Muscle of leg (tissue), 11 donors: ENCODE results near the gene SLC4A5. TPM values are rescaled to one million over a fixed set of nuclear protein-coding genes. Genes with fewer than 3 reads are reported as not detected.
"Not testable (repeated sequence)": the region's sequence is repeated elsewhere in the genome, so short reads cannot be mapped to it uniquely, and the experiment has no call there.

Experiments used
- DNase-seq: peaks from one replicate; pipeline ENCODE4 v3.0.0; 2013
- H3K27ac ChIP-seq: one replicate; pipeline ENCODE4 v1.5.1; 2013; ENCODE audit warnings: mild to moderate bottlenecking, low read length, control low read depth
- H3K27me3 ChIP-seq: one replicate; pipeline ENCODE4 v1.6.1; 2013; ENCODE audit warnings: low read length; ENCODE audit not compliant: control insufficient read depth, insufficient read depth
- H3K36me3 ChIP-seq: one replicate; pipeline ENCODE4 v1.6.1; 2013; ENCODE audit warnings: low read length; ENCODE audit not compliant: control insufficient read depth, insufficient read depth
- H3K4me1 ChIP-seq: one replicate; pipeline ENCODE4 v1.6.1; 2013; ENCODE audit warnings: low read length; ENCODE audit not compliant: control insufficient read depth, insufficient read depth
- H3K4me3 ChIP-seq: one replicate; pipeline ENCODE4 v1.5.1; 2013; ENCODE audit warnings: low read length, control low read depth
- H3K9me3 ChIP-seq: replicated peaks from 2 replicates; pipeline ENCODE4 v1.6.1; 2013; ENCODE audit warnings: low read depth, low read length; ENCODE audit not compliant: control insufficient read depth
- WGBS: methylation state at CpG from one replicate; pipeline ENCODE4 v1.1.5; 2013; ENCODE audit warnings: missing lambda C conversion rate; ENCODE audit not compliant: insufficient coverage; 5-methylcytosine and 5-hydroxymethylcytosine counted together
- polyA plus RNA-seq, 8 donors: library from polyadenylated mRNA; unstranded; fragments of 120-200 nt; gene quantifications; one replicate each; pipeline versions ENCODE4 v1.2.1 to v1.2.3, GENCODE V29; 2013; ENCODE audit warnings: inconsistent platforms in 1 of 8, low replicate concordance in 1 of 8; ENCODE audit not compliant: insufficient read length in 8 of 8, insufficient read depth in 1 of 8
- total RNA-seq: library from RNA; stranded (reverse); fragments of 120-200 nt; gene quantifications from one replicate; pipeline ENCODE4 v1.2.4, GENCODE V29; 2013

The SLC4A5 gene
- total and polyA plus RNA-seq, 9 donors, result 1.2 to 2.2 (median 1.6) TPM

DNA sequence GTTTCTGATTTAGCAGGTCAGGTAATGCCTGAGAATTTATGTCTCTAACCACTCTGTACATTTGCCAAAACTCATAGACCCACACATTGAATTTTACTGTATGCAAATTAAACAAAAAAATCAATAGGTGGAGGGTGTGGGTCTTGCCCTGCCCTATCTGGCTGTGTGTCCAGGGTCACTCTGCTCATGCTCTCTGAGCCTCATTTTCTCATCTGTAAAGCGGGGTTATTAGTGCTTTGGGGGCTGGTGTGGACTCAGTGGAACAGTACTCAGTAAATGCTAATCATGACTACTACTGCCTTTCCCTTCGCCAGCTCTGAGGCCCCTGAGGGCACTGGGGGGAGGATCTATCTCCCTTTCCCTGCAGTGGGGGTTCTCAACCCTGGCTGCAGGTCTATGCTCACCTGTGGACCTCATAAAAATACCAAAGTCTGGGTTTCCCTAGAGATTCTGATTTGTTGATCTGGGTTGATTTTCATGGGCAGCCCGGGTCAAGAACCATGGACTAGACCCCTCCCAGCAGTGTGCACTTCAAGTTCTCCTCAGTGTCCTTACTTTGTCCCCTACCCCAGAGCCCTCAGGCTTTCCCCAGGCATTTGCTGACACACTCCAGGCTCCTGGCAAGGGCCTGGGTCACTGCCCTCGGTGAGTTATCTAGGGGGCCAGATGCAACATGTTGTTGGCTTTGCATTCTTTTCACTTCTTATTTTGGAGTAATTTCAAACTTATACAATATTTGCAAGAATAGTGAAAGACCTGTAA lies 117.3 kb downstream of the SLC4A5 start:
- no peak for DNase-seq
- H3K27ac ChIP-seq, result no peak overlapping the region
- 60% methylated on average over 1 of the region's 4 CpGs for WGBS
- no peak overlapping the region for H3K4me3 ChIP-seq
- no peaks in the 10 kb centered on the region for H3K9me3 ChIP-seq
- peaks cover 19% of the 10 kb centered on the region for H3K4me1 ChIP-seq
- H3K36me3 ChIP-seq, result peaks cover 2% of the 10 kb centered on the region
- no peaks in the 10 kb centered on the region for H3K27me3 ChIP-seq

DNA sequence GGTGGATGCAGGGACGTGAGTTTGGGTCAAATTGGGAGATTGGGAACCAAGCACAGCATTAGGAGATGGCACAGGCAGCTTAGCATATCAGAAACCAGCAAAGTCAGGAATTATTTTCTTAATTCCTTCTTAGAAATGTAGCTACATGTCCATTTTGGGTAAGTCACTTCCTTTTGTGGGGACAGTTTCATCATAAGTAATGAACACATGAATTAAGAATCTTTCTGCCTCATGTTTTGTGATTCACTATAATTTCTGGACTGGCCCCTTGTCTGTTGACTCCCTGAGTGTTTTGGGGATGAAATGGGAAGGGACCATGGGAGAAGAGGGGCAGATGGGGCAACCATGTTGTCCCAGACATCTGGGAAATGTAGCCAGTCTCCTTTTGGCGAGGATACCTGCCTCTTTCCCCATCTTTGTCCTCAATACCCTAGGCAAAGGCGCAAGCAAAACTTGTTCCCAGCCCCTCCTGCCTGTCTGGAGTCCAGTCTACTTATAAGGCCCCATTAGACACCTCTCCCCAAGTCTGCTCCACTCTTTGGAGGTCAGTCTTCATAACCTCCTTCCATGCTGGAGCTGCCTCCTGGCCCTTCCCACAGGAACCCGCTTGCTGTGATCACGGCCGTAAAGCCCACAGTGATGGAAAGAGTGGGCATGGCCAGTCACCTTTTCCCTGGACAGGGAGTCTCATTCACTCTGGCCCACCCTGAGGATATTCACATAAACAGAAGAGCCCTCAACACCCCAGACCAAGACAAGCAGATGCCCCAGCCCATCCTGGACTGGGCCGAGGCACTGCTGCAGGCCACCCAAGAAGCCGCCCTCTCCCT lies 119.1 kb downstream of the SLC4A5 start:
- Histone ChIP-seq H3K4me1 (peaks cover 19% of the 10 kb centered on the region), H3K4me3 (no peak overlapping the region), H3K9me3 (no peaks in the 10 kb centered on the region), H3K27me3 (no peaks in the 10 kb centered on the region), H3K36me3 (peaks cover 2% of the 10 kb centered on the region), H3K27ac (no peak overlapping the region)
- WGBS, result 88% methylated on average over 4 of the region's 8 CpGs
- no peak for DNase-seq

DNA sequence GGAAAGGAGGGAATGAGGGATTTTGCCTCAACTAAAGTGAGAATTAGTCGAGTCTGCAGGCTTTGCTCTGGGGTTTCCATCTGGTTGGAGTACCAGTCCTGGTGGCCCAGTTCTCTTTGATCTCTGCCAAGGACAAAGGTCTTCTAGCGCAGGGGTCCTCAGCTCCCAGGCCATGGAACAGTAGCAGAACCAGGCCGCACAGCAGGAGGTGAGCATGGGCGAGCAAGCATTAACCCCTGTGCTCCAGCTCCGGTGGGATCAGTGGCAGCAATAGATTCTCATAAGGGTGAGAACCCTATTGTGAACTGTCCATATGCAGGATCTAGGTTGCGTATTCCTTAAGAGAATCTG lies 120.9 kb downstream of the SLC4A5 start:
- no peak for DNase-seq
- H3K4me3 ChIP-seq, result no peak overlapping the region
- H3K4me1 ChIP-seq, result peaks cover 16% of the 10 kb centered on the region
- whole genome bisulfite sequencing, result 84% methylated on average over 5 of the region's 6 CpGs
- no peak overlapping the region for H3K27ac ChIP-seq
- peaks cover 2% of the 10 kb centered on the region for H3K36me3 ChIP-seq
- H3K9me3 ChIP-seq, result no peaks in the 10 kb centered on the region
- no peaks in the 10 kb centered on the region for H3K27me3 ChIP-seq

DNA sequence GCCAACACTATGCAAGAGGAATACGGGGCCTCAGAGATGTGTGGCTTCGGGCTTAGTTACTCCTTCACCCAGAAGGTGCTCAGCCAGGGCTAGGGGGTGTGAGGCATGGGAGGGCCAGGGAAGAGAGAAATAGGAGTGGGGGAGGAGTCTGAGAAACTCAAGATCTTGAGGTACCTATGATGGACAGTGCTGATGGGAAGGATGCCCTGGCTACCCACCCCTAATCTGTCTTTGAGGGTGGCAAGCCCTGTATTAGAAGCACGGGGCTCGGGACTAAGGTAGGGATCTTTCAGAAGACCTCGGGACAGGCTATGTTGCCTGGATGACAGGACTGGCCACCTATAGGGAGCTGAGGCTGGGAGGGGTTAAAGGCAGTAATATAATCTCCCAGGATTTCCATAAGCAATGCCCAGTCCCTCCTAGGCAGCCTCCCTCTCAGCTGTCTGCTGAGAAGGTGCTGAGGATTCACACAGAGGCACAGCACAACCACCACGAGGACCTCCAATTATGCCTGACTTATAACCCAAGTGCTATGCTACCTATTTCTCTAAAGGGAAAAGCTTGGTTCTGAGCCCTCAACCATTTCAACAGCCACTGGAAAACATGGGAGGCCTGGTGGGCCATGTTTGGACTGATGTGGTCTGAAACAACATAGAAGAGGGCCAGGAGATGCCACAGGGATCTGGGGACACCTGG lies 121.5 kb downstream of the SLC4A5 start:
- no peak overlapping the region for H3K4me3 ChIP-seq
- peaks cover 12% of the 10 kb centered on the region for H3K4me1 ChIP-seq
- H3K36me3 ChIP-seq, result peaks cover 2% of the 10 kb centered on the region
- no peak overlapping the region for H3K27ac ChIP-seq
- no peaks in the 10 kb centered on the region for H3K9me3 ChIP-seq
- H3K27me3 ChIP-seq, result no peaks in the 10 kb centered on the region
- DNase-seq, result no peak
- WGBS, result 80% methylated on average over 1 of the region's 6 CpGs

DNA sequence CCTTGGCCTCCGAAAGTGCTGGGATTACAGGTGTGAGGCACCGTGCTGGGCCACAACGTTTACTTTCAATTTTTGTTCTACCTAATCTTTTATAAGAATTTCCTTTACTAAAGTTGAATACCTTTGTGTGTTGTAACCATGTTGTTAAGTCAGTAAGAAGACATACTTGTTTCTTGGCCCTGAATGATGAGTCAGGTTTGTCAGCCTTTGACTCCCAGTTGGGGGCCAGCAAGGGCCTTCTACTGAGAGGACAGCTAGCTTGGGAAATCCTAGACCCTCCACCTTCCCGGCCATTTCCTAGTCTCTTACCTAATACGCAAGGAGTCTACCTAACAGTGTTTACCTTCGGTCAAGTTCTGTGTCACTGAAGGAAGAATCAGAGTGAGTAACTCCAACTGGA lies 122.1 kb downstream of the SLC4A5 start:
- Histone ChIP-seq H3K4me3 (no peak overlapping the region), H3K9me3 (no peaks in the 10 kb centered on the region), H3K36me3 (peaks cover 2% of the 10 kb centered on the region), H3K27ac (no peak overlapping the region), H3K4me1 (peaks cover 6% of the 10 kb centered on the region), H3K27me3 (no peaks in the 10 kb centered on the region)
- 100% methylated on average over 2 of the region's 6 CpGs for WGBS
- DNase-seq, result no peak

DNA sequence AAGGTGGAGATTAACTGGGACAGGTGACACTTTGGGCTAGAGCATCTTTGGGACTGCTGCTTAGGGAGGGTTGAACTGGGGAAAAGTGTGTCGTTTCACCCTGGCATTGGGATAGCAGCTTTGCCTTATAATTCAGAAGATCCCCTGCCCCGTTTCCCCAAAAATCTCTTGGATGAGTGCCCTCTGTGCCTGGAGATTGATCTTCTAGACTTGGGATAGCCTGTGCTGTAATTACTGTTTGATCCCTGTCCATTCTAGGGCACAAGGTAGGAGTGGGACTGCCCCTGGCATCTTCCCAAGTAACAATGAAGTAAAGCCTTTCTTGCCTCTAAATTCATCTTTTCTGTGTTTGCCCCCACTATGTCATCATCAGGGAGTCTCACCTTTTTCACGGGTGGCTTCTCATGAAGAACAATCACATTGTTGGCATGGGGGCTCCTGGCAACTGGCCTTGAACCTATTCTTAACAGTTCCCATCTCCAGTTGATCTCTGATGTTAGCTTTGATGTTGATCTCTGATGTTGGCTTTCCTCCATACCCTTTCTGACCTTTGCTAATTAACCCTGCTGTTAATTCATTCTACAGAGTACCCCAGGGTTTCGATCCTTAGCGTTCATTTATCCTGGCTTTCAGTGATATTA lies 123.2 kb downstream of the SLC4A5 start:
- DNase-seq, result no peak
- H3K36me3 ChIP-seq, result peaks cover 5% of the 10 kb centered on the region

DNA sequence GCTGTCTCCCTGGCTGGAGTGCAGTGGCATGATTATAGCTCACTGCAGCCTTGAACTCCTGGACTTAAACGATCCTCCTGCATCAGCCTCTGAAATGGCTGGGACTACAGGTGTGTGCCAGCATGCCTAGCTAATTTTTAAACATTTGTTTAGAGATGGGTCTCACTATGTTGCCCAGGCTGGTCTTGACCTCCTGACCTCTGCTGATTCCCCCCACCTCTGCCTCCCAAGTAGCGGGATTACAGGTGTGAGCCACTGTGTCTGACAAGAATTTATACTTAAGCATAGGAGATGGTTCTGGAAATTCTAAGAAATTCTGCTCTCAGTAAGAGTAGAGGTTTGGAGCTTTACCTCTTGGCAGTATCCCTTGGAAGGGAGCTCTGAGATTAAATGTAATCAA lies 126.6 kb downstream of the SLC4A5 start:
- H3K36me3 ChIP-seq, result peaks cover 12% of the 10 kb centered on the region
- H3K4me3 ChIP-seq, result no peak overlapping the region
- no peaks in the 10 kb centered on the region for H3K4me1 ChIP-seq
- WGBS, result 88% methylated on average over 1 of the region's 2 CpGs
- no peak overlapping the region for H3K27ac ChIP-seq
- no peaks in the 10 kb centered on the region for H3K9me3 ChIP-seq
- no peak for DNase-seq
- H3K27me3 ChIP-seq, result no peaks in the 10 kb centered on the region

More for the DNA sequence above, 123.2 kb downstream of the SLC4A5 start:
- Histone ChIP-seq H3K4me1 (peaks cover 2% of the 10 kb centered on the region), H3K4me3 (no peak overlapping the region), H3K27me3 (no peaks in the 10 kb centered on the region), H3K9me3 (no peaks in the 10 kb centered on the region), H3K27ac (no peak overlapping the region)
- WGBS, result 92% methylated on average over 2 of the region's 5 CpGs

DNA sequence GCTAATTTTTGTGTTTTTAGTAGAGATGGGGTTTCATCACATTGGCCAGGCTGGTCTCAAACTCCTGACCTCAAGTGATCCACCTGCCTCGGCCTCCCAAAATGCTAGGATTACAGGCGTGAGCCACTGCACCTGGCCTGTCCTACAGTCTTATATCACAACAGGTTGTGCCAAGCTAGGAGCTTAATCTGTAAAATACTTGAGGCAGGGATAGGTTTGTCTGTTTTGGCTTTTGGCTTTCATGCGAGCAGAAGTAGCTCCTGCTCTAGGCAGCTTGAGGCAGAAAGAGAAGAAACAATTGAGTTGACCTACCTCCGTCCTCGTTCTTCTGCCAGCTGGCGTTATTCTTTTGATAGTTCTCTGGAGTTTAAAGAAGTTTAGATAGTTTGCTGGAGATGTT lies 127.4 kb downstream of the SLC4A5 start:
- H3K4me3 ChIP-seq, DNase-seq, H3K27ac ChIP-seq, H3K27me3 ChIP-seq, H3K4me1 ChIP-seq, H3K9me3 ChIP-seq: not testable (repeated sequence)
- H3K36me3 ChIP-seq, result peaks cover 17% of the 10 kb centered on the region
- 65% methylated on average over 3 of the region's 6 CpGs for WGBS

DNA sequence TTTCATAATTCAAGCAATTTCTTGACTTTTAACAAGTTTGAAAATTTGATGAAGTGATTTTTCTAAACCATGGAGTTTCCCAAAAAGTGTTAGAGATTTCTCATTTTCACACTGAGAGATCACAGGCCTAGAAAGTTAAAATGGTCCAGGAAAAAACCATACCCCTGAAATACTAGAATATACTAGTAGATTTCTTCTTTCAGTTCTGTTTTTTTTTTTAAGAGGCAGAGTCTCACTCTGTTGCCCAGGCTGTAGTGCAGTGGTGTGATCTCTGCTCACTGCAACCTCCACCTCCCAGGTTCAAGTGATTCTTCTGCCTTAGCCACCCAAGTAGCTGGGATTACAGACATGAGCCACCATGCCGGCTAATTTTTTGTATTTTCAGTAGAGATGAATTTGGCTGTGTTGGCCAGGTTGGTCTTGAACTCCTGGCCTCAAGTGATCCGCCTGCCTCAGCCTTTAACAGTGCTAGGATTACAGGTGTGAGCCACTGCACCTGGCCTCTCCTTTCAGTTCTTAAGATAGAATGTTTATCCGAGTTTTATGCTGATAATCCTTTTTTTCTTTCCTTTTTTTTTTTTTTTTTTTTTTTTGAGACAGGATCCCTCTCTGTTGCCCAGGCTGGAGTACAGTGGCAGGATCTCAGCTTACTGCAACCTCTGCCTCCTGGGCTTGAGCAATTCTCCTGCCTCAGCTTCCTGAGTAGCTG lies 130.4 kb downstream of the SLC4A5 start:
- Histone ChIP-seq H3K4me3 (no peak overlapping the region), H3K27ac (no peak overlapping the region), H3K4me1 (no peaks in the 10 kb centered on the region), H3K9me3 (no peaks in the 10 kb centered on the region), H3K27me3 (no peaks in the 10 kb centered on the region), H3K36me3 (peaks cover 27% of the 10 kb centered on the region)
- no peak for DNase-seq
- WGBS, result no CpG with 5 or more reads among the region's 3 CpGs
